GM18499 (cell line): ENCODE measurements around the gene EXOC4.

ENCODE experiments used
- ATAC-seq: cut with Tn5 transposase; IDR thresholded peaks from one replicate; pipeline ENCODE4 v1.9.1; 2021; ENCODE audit warnings: moderate number of reproducible peaks; ENCODE audit not compliant: insufficient read depth, unreplicated experiment

The EXOC4 gene

DNA sequence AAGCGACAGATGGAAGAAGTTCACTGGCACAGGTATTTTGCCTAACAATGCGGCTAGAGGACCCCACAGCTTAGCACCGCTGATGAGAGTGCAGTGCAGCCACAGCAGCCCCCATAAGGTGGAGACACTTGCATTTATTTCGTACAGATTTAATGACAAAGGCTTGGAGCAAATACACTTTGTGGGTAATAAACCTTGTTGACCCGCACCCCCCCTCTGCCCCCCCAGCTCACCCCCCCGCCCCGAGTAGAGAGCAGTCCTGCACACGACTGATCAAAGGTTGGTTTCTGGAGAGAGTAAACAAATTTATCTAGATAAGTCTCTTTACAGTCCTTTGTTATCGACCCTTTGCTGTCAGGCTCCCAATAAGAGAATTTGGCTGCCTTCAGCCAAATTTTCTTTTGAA lies 777.6 kb downstream of the EXOC4 start:
- ATAC-seq, result no peak

DNA sequence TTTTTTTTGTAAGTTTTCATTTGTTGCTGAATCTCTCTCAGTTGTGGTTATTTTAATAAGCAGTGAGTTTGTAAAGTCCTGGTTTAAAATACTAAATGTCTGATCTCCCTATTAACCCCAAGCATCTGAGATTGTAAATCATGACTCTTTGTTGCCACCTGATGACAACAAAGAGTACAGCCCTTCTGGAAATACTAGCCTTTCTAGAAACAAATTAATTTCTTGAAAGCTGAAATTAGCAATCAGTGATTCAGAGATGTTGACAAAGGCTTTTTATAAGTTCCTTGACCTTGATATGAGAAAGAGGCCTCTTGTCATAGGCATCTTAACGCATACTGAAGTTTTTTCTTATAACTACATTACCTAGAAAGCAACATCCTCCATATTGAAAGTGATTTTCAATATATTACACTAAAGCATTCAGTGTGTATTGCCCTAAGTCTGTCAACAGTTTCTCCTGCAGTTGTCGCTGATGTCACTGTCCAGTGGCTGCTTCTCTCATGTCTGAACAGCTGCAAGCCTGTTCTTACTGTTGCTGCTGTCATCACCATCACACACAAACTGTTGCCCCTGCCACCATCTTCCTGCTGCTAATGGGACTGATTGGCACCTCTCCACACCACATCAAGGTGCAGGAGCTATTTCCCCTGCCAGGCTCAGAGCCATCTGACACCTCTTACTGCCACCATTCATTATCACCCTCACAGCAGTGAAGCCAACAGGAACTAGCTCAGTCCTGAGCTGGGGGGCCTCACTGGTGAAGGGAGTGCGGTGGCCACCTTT lies 779.1 kb downstream of the EXOC4 start:
- no peak for ATAC-seq

GRCh38 chr7:134034652-134035051 lies 781.8 kb downstream of the EXOC4 start:
- ATAC-seq, result no peak

- ATAC-seq, result no peak
Observed at GRCh38 chr7:134037991-134038390, 785.1 kb downstream of the EXOC4 start.

GRCh38 chr7:134040988-134041387 lies 788.1 kb downstream of the EXOC4 start:
- ATAC-seq, result no peak

DNA sequence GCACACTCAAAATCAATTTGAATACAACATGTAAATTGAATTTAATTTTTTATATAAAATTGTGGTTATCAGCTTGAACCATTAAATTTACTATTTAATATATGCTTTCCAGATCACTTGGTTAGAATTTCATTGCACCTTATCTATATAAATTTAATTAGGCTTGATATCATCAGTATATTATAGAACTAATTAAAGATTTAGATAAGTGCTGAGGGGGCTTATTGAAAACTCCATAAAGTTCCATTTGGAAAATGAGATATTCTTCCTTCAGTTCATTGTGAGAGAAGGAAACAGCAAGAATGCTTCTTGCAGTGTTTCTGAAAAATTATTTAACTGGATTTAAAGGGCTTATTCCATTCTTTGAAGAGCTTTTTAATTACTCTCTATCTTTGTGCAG lies 788.6 kb downstream of the EXOC4 start:
- ATAC-seq, result no peak

DNA sequence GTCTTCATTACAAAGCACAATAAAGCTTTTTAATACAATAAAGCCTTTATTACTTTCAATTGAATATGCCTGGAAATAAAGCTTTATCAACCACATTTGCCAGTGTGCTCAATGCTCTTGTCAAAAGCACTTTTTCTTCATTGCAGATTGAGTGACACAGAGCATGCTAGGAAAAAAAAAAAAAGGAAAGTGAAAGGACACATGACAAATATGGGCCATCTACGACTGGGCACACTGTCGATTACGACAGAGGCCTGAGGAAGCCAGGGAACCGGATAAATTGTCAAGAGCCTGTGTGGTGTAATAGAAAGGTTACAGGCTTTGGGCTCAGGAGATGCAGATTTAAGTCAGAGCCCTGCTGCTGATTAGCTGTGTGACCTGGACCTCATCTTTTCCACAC lies 789.4 kb downstream of the EXOC4 start:
- ATAC-seq, result no peak

DNA sequence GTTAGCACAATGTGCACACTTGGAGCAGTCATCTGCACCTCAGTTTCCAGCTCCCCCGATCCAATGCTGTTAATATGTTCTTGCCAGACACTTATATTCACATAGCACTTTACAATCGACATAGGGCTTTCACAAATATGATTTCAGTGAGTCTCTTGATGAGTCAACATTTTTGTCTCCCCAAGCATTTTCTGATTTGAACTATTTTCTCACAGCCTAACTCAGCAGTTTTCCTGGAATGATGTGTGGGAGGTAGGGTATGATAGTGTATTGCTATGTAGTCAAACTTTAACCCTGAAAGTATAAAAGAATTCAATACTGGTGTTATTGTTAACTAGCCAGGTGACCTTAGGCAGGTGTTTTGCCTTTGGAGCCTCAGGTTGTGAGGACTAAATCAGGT lies 791.8 kb downstream of the EXOC4 start:
- ATAC-seq, result no peak

- ATAC-seq, result no peak
Observed at GRCh38 chr7:134045716-134046115, 792.8 kb downstream of the EXOC4 start.

DNA sequence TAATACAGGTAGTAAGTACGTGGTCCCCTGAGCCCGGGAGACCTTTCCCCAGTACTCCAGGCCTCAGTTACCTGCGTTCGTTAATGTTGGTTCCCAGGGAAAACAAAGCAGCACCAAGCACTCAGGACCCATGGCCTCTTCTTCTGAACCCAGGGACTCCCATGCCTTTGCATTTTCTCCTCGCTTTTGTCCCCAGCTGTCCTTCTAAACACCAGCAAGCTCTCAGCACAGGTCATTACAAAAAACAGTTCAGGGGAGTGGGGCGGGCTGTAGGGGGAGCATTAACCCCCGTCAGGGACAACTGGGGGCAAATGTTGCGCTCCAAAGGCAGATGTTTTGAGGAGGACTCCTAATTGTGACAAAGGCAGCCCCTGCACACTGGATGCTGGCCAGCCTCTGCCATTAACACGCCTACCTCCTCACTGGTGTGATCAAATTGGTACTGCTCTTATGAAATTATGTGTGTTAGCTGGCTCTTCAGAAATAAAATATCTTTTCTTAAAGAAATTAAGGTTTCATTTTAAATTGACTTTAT lies 793.8 kb downstream of the EXOC4 start:
- no peak for ATAC-seq

DNA sequence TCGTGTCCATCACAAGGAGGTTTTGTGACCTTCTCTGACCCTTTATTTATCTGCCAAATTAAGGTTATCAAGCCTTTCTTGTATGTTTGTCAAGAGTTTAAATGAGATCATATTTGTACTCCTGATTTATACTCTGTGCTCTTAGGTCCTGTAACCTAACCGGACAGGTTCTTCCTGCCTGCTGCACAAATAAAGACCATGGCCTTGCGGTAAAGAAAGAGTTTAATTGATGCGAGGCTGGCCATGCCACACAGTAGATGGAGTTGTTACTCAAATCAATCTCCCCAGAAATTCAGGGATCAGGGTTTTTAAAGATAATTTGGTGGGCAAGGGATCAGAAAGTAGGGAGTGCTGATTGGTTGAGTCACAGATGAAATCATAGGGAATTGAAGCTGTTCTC lies 794.8 kb downstream of the EXOC4 start:
- no peak for ATAC-seq

- no peak for ATAC-seq
Observed at GRCh38 chr7:134048166-134048565, 795.3 kb downstream of the EXOC4 start.

DNA sequence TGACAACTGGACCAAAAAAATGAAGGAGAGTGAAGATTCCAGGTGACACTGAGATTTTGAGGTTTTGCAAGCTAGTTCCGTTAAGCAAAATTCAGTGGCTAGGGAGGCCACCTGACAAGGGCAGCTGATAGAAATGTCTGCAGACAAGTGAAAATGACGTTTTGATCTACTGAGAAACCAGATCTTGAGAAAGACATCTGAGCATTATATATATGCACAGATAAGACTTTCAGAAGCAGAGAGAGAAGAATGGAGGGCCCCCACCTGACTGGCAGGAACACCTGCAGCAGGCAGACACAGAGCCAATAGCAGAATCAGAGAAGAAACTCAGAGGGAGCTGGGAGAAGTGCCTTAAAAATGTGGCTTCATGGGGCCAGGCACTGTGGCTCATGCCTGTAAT lies 798.1 kb downstream of the EXOC4 start:
- no peak for ATAC-seq

GRCh38 chr7:134056816-134057215 lies 803.9 kb downstream of the EXOC4 start:
- ATAC-seq, result no peak

GRCh38 chr7:134058521-134058920 lies 805.6 kb downstream of the EXOC4 start:
- ATAC-seq, result no peak

DNA sequence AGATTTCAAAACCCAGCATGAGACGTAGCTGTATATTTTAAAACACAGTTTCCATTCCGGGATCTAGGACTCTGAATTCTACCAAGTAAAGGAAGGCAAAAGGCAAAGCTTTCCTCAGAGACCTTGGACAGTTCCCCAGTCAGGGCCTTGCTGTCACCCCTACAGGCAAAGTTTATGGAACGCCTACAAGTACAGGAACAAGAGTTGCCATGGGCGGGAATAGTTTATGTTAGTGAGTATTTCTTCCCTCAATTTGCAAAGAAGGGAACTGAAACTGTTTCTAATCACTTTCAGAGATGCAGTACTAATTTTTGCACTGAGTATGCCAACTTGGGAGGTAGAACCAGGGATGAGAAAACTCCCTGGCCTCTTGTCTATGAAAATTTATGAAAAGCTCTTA lies 806.1 kb downstream of the EXOC4 start:
- no peak for ATAC-seq

DNA sequence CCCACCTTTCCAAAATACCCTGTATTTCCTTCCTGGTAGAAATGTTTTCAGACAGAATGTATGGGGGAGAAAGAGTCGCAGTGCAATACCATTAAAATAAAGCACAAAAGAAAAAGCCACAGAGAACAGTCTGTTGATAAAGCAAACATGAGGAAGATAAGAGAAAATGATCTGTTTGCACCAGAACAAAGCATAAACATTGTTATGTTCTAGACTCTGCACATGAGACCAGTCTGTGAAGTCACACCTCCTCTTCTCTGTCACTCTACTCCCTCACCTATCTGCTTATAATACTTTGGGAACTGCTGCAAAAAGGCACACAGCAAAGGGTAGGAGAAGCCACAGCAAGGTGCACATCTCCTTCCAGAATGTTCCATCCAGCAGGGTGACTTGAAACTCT lies 807.0 kb downstream of the EXOC4 start:
- ATAC-seq, result no peak

GRCh38 chr7:134060874-134061273 lies 808.0 kb downstream of the EXOC4 start:
- ATAC-seq, result no peak

DNA sequence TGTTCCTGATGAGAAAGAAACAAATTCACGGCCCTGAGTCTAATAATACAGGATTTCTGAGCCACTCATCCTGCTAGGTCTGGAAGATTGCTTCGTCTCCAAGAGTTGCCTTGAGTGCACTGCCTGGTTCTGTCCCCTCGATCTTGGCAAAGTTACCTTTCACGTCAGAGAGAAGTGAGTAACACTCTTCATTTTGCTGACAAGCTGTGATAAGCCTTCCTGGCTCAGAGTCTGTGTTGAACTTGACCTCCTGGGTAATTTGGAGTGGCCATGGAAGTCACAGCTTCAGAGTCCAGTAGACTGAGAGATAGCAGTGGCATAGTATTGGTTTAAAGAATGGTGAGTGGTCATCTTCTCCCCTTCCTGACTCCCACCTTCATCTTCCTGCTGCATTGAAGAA lies 809.6 kb downstream of the EXOC4 start:
- no peak for ATAC-seq

DNA sequence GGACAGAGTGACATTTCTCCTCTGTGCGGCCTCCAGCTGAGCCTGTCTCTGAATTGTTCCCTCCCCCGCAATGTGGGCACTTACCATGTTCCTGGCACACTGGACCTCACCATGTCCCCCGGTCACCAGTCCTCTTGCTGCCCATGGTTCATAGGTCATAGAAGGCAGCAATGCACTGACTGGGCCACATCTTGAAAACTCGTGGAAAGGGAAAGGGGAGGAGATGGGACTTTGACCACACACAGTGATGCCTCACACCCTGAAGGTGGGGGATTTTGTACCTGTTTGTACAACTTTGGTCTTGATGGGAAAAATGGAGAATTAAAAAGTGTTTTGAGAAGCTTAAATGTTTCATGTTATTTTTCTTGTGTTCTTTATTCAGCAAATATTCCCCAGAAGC lies 812.5 kb downstream of the EXOC4 start:
- ATAC-seq, result no peak

- no peak for ATAC-seq
Observed at GRCh38 chr7:134067164-134067563, 814.3 kb downstream of the EXOC4 start.

DNA sequence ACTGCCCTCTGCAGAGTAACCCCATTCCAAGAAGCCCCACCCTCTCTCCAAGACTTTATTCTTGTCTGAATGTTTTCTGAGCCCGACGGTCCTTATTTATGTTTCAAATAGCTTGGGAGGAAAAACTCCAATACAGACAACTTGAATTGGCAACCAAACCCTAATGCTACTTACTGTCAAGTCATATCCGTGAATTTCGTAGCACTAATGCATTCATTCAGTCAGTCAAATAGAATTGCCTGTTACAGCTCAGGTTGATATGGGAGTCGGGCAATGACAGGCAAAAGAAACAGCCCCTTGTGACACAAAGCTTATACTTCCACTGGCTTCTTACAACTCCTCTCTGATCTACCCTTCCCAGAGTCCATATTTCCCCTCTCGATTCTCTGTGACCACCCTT lies 815.8 kb downstream of the EXOC4 start:
- no peak for ATAC-seq
